ENCODE data around the gene ASIC4. TPM values are rescaled to one million over a fixed set of nuclear protein-coding genes. Genes with fewer than 3 reads are reported as not detected.

The ASIC4 gene
- total and polyA plus RNA-seq, 2 donors from 2014 or later = not detected

DNA sequence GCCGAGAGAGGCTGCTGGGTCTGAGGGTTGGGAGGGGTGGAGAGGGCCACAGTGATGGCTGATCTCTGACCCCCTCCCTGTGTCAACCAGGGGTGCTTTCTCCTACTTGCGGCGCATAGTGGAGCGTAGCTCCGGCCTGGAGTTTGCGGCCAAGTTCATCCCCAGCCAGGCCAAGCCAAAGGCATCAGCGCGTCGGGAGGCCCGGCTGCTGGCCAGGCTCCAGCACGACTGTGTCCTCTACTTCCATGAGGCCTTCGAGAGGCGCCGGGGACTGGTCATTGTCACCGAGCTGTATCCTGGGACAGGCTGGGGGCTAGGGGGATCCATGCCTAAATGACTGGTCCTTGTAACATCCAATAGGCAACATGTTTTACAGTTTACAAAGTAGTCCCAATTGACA, 36.5 kb upstream of the ASIC4 start:
- H3K4me1 ChIP-seq (ENCODE audit: control insufficient read depth in 2 of 3, insufficient read depth in 2 of 3, low read depth in 1 of 3, low read length in 3 of 3) = no peaks in the 10 kb centered on the region
- intact Hi-C loops (cut with DNase I) = loop anchor here (10.0 kb wide), 1 partner anchor 47 kb away; no protein-coding TSS in a partner anchor
- FAIRE-seq (no peak), DNase-seq (peak in 1 of 5 donors; percentile 45)
- TF ChIP-seq, protein P1, sequence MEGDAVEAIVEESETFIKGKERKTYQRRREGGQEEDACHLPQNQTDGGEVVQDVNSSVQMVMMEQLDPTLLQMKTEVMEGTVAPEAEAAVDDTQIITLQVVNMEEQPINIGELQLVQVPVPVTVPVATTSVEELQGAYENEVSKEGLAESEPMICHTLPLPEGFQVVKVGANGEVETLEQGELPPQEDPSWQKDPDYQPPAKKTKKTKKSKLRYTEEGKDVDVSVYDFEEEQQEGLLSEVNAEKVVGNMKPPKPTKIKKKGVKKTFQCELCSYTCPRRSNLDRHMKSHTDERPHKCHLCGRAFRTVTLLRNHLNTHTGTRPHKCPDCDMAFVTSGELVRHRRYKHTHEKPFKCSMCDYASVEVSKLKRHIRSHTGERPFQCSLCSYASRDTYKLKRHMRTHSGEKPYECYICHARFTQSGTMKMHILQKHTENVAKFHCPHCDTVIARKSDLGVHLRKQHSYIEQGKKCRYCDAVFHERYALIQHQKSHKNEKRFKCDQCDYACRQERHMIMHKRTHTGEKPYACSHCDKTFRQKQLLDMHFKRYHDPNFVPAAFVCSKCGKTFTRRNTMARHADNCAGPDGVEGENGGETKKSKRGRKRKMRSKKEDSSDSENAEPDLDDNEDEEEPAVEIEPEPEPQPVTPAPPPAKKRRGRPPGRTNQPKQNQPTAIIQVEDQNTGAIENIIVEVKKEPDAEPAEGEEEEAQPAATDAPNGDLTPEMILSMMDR (IDR thresholded peaks at IDR 0.05; ENCODE audit: borderline replicate concordance, extremely low read depth, insufficient read depth) = no peak
- H3K27ac ChIP-seq (ENCODE audit: low read depth in 2 of 2, low read length in 2 of 2) = no peak overlapping the region
- H3K27me3 ChIP-seq (ENCODE audit: control insufficient read depth, insufficient read depth, low read length) = no peaks in the 10 kb centered on the region
- H3K4me3 ChIP-seq (ENCODE audit: low read length in 3 of 3) = no peak overlapping the region
- no peaks in the 10 kb centered on the region for H3K36me3 ChIP-seq (ENCODE audit: control insufficient read depth in 2 of 3, insufficient read depth in 3 of 3, low read length in 3 of 3)
- H3K9me3 ChIP-seq (ENCODE audit: control insufficient read depth in 2 of 3, insufficient read depth in 1 of 3, low read length in 3 of 3) = no peaks in the 10 kb centered on the region
- no peak overlapping the region for H3K9ac ChIP-seq (ENCODE audit: low read length in 3 of 3)

DNA sequence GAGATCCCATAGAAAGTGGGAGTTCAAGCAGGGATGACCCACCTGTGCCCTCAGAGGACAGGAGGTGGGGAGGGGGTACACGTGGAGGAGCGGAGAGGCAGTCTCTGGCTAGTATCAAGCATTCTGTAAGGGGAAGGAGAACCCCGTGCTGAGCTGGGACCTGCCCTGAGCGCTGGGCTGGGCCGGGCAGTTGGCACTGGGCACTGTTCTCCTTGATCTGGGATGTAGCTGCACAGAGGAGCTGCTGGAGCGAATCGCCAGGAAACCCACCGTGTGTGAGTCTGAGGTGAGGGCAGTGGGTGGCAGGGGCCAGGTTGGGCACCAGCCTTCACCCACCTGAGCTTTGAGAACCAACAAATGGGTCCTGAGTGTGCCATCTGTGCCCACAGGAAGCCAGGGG, 35.4 kb upstream of the ASIC4 start:
- intact Hi-C loops (cut with DNase I) = loop anchor here (10.0 kb wide), 1 partner anchor 46 kb away; no protein-coding TSS in a partner anchor
- no peak overlapping the region for H3K4me3 ChIP-seq (ENCODE audit: low read length in 3 of 3)
- no peaks in the 10 kb centered on the region for H3K9me3 ChIP-seq (ENCODE audit: control insufficient read depth in 2 of 3, insufficient read depth in 1 of 3, low read length in 3 of 3)
- DNase-seq (no peak), FAIRE-seq (no peak)
- H3K27me3 ChIP-seq (ENCODE audit: control insufficient read depth, insufficient read depth, low read length) = no peaks in the 10 kb centered on the region
- TF ChIP-seq, protein P1 (IDR thresholded peaks at IDR 0.05; ENCODE audit: borderline replicate concordance, extremely low read depth, insufficient read depth) = no peak
- no peaks in the 10 kb centered on the region for H3K4me1 ChIP-seq (ENCODE audit: control insufficient read depth in 2 of 3, insufficient read depth in 2 of 3, low read depth in 1 of 3, low read length in 3 of 3)
- no peak overlapping the region for H3K27ac ChIP-seq (ENCODE audit: low read depth in 2 of 2, low read length in 2 of 2)
- no peaks in the 10 kb centered on the region for H3K36me3 ChIP-seq (ENCODE audit: control insufficient read depth in 2 of 3, insufficient read depth in 3 of 3, low read length in 3 of 3)
- no peak overlapping the region for H3K9ac ChIP-seq (ENCODE audit: low read length in 3 of 3)

DNA sequence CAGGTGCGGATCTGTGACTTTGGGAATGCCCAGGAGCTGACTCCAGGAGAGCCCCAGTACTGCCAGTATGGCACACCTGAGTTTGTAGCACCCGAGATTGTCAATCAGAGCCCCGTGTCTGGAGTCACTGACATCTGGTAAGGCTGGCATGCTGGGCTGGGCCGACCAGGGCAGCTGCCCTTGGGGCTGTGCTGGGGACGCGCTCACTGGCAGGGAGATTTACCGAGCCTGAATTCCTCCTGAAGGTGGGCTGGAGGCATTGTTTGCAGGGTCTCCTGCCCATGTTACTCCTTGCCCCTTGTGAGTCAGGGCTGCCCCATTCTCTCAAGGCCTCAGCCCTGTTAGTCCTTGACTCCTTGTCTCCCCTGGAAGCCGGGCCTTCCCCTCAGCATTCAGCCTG, 34.3 kb upstream of the ASIC4 start:
- Histone ChIP-seq H3K27me3 (ENCODE audit: control insufficient read depth, insufficient read depth, low read length) (no peaks in the 10 kb centered on the region), H3K9me3 (ENCODE audit: control insufficient read depth in 2 of 3, insufficient read depth in 1 of 3, low read length in 3 of 3) (no peaks in the 10 kb centered on the region), H3K4me3 (ENCODE audit: low read length in 3 of 3) (no peak overlapping the region), H3K9ac (ENCODE audit: low read length in 3 of 3) (no peak overlapping the region), H3K27ac (ENCODE audit: low read depth in 2 of 2, low read length in 2 of 2) (no peak overlapping the region), H3K4me1 (ENCODE audit: control insufficient read depth in 2 of 3, insufficient read depth in 2 of 3, low read depth in 1 of 3, low read length in 3 of 3) (peaks cover 0 to 4% (median 0%) of the 10 kb centered on the region in 3 donors), H3K36me3 (ENCODE audit: control insufficient read depth in 2 of 3, insufficient read depth in 3 of 3, low read length in 3 of 3) (no peaks in the 10 kb centered on the region)
- intact Hi-C loops (cut with DNase I) = no loop called here
- FAIRE-seq (no peak), DNase-seq (no peak)
- TF ChIP-seq, protein P1 (IDR thresholded peaks at IDR 0.05; ENCODE audit: borderline replicate concordance, extremely low read depth, insufficient read depth) = no peak
